ENCODE data around the gene SLC35E4. TPM values are rescaled to one million over a fixed set of nuclear protein-coding genes. Genes with fewer than 3 reads are reported as not detected.
"Not testable (repeated sequence)": the region's sequence is repeated elsewhere in the genome, so short reads cannot be mapped to it uniquely, and the experiment has no call there.

Gene SLC35E4
- total RNA-seq, 2 experiments from 2014 or later: 3.8 to 5.0 TPM

DNA sequence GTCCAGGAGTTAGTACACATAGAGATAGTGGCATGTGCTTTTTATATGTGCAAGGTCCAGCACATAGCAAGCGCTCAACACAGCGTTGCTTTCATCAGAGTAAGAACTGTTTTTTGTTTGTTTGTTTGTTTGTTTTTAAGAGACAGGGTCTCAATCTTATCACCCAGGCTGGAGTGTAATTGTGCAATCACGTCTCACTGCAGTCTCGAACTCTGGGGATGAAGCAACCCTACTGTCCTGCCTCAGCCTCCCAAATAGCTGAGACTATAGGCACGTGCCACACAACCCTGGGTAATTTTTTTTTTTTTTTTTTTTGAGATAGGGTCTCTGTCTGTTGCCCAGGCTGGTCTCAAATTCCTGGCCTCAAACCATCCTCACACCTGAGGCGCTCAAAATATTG, 17.8 kb upstream of the SLC35E4 start:
- CTCF ChIA-PET: no interaction called here
- ATAC-seq (no peak), DNase-seq (no peak)
- Mint-ChIP-seq H3K9me3 (ENCODE audit: low read depth) (no peaks in the 10 kb centered on the region), H3K4me1 (no peaks in the 10 kb centered on the region), H3K4me3 (no peak overlapping the region), H3K36me3 (no peaks in the 10 kb centered on the region), H3K27ac (no peak overlapping the region), H3K27me3 (no peaks in the 10 kb centered on the region)

DNA sequence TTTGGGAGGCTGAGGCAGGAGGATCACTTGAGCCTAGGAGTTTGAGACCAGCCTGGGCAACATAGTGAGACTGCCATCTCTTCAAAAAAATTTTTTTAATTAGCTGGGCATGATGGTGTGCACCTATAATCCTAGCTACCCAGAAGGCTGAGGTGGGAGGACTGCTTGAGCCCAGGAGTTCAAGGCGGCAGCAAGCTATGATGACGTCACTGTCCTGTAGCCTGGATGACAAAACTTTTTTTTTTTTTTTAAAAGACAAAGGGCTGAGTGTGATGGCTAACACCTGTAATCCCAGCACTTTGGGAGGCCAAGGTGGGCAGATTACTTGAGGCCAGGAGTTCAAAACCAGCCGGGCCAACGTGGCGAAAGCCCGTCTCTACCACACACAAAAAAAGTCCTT, 15.7 kb upstream of the SLC35E4 start:
- DNase-seq; H3K27ac Mint-ChIP-seq; H3K4me1 Mint-ChIP-seq; H3K36me3 Mint-ChIP-seq; H3K27me3 Mint-ChIP-seq; H3K9me3 Mint-ChIP-seq (ENCODE audit: low read depth); H3K4me3 Mint-ChIP-seq; ATAC-seq: not testable (repeated sequence)
- CTCF ChIA-PET: interaction anchor here (1.1 kb wide), 1 partner anchor 15 kb away, joined by 3 read pairs; the partner anchor contains the start of gene SLC35E4

DNA sequence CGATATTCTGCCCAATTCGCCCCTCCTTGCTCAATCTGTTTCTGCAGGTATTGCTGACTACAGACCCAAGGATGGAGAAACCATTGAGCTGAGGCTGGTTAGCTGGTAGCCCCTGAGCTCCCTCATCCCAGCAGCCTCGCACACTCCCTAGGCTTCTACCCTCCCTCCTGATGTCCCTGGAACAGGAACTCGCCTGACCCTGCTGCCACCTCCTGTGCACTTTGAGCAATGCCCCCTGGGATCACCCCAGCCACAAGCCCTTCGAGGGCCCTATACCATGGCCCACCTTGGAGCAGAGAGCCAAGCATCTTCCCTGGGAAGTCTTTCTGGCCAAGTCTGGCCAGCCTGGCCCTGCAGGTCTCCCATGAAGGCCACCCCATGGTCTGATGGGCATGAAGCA, 9.2 kb upstream of the SLC35E4 start:
- no peak overlapping the region for H3K4me3 Mint-ChIP-seq
- no peaks in the 10 kb centered on the region for H3K4me1 Mint-ChIP-seq
- no peak overlapping the region for H3K27ac Mint-ChIP-seq
- DNase-seq (no peak), ATAC-seq (no peak)
- CTCF ChIA-PET: no interaction called here
- H3K9me3 Mint-ChIP-seq (ENCODE audit: low read depth): no peaks in the 10 kb centered on the region
- H3K36me3 Mint-ChIP-seq: no peaks in the 10 kb centered on the region
- H3K27me3 Mint-ChIP-seq: no peaks in the 10 kb centered on the region

DNA sequence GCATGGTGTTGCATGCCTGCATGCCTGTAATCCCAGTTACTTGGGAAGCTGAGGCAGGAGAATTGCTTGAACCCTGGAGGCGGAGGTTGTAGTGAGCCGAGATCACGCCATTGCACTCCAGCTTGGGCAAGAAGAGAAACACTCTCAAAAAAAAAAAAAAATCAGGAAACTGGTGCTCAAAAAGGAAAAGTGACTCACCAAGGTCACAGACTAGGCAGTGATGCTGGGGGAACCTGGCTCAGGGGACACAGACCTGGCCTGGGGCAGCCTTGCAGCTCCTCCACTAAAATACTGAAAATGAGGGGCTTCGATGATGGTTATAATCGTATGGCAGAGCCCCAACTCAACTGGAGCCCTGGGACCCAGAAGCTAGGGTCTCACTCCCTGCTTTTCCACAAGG, 8.1 kb upstream of the SLC35E4 start:
- no peak for ATAC-seq
- Mint-ChIP-seq H3K4me1 (no peaks in the 10 kb centered on the region), H3K4me3 (no peak overlapping the region), H3K9me3 (ENCODE audit: low read depth) (no peaks in the 10 kb centered on the region), H3K36me3 (no peaks in the 10 kb centered on the region), H3K27ac (no peak overlapping the region), H3K27me3 (no peaks in the 10 kb centered on the region)
- no peak for DNase-seq
- CTCF ChIA-PET: interaction anchor here (1.0 kb wide), 1 partner anchor 128 kb away, joined by 7 read pairs; no protein-coding TSS in a partner anchor

DNA sequence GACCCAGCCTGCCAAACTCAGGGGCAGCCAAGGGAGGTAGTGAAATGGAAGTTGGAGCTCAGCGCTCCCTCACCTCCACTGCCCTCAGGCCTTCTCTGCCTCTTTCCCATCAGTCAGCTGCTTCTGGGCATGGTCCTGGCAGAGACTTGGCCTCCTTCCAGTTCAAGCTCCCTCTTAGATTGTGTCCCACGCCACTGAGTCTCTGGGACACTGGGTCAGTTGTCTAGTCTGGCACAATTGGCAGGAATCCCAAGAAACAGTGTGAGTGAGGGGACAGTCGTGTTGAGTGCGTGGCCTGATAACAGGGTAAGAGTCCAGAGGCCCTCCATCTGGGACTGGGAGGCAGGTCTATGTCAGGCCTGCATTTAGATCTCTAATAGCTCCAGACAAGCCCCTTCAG, 7.1 kb upstream of the SLC35E4 start:
- Mint-ChIP-seq H3K4me3 (no peak overlapping the region), H3K9me3 (ENCODE audit: low read depth) (no peaks in the 10 kb centered on the region), H3K4me1 (no peaks in the 10 kb centered on the region), H3K36me3 (no peaks in the 10 kb centered on the region), H3K27me3 (no peaks in the 10 kb centered on the region), H3K27ac (no peak overlapping the region)
- no peak for ATAC-seq
- DNase-seq: no peak
- CTCF ChIA-PET: interaction anchor here (1.7 kb wide), 1 partner anchor 115 kb away, joined by 4 read pairs; no protein-coding TSS in a partner anchor

DNA sequence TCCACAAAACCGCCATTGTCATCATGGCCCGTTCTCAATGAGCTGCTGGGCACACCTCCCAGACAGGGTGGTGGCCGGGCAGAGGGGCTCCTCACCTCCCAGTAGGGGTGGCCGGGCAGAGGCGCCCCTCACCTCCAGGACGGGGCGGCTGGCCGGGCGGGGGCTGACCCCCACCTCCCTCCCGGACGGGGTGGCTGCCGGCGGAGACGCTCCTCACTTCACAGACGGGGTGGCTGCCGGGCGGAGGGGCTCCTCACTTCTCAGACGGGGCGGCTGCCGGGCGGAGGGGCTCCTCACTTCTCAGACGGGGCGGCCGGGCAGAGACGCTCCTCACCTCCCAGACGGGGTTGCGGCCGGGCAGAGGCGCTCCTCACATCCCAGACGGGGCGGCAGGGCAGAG, 4.1 kb upstream of the SLC35E4 start:
- not testable (repeated sequence) for H3K27me3 Mint-ChIP-seq

DNA sequence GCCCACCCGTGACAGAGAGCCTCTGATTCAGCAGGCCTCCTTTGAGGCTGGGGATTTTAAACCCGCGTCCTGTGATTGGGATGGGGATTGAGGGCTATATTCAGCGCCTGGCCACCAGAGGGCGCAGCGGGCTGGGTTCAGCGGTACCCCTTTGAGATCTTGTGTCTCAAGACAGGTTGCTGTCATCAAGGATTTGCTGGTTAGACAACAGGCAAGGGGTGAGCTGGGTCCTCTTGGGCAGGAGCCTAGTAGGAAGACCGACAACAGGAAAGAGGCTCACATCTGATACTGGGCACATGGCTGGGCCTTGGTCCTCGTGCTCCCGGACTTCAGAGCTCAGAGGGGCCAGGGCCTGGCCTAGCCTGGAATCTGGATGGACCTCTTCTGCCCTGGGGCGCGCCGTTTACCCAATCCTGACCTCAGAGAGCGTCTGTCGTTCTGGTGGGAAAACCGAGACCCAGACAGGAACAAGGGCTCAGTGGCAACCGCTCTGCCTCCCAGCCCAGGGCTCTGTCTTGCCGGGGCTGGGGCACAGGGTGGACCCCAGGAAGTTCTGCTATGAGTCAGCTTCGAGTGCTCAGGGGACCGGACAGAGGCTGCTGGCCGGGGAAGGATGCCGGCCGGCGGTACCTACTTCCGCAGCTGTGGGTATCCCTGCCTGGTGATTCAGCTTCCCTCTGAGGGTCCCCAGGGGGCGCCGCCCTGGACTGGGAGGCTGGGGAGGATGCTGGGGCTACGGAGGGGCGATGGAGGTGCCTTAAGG, 929 bp upstream of the SLC35E4 start:
- ATAC-seq: peak; percentile 67
- Mint-ChIP-seq H3K27ac (peak overlapping the region; percentile 96), H3K4me1 (peaks cover 18% of the 10 kb centered on the region), H3K9me3 (ENCODE audit: low read depth) (no peaks in the 10 kb centered on the region), H3K27me3 (no peaks in the 10 kb centered on the region), H3K36me3 (peaks cover 10% of the 10 kb centered on the region), H3K4me3 (peak overlapping the region; percentile 72)
- DNase-seq: peak; percentile 93
- CTCF ChIA-PET: interaction anchor here (0.6 to 7.8 kb wide), 51 partner anchors 8 to 638 kb away, joined by 3 to 186 read pairs (median 4); partner anchors contain the start of genes DUSP18, OSBP2, PES1 and RNF215

More for the DNA sequence above, 4.1 kb upstream of the SLC35E4 start:
- H3K9me3 Mint-ChIP-seq (ENCODE audit: low read depth); ATAC-seq; CTCF ChIA-PET; H3K36me3 Mint-ChIP-seq; DNase-seq; H3K4me3 Mint-ChIP-seq; H3K27ac Mint-ChIP-seq: not testable (repeated sequence)
- H3K4me1 Mint-ChIP-seq: peaks cover 10% of the 10 kb centered on the region

DNA sequence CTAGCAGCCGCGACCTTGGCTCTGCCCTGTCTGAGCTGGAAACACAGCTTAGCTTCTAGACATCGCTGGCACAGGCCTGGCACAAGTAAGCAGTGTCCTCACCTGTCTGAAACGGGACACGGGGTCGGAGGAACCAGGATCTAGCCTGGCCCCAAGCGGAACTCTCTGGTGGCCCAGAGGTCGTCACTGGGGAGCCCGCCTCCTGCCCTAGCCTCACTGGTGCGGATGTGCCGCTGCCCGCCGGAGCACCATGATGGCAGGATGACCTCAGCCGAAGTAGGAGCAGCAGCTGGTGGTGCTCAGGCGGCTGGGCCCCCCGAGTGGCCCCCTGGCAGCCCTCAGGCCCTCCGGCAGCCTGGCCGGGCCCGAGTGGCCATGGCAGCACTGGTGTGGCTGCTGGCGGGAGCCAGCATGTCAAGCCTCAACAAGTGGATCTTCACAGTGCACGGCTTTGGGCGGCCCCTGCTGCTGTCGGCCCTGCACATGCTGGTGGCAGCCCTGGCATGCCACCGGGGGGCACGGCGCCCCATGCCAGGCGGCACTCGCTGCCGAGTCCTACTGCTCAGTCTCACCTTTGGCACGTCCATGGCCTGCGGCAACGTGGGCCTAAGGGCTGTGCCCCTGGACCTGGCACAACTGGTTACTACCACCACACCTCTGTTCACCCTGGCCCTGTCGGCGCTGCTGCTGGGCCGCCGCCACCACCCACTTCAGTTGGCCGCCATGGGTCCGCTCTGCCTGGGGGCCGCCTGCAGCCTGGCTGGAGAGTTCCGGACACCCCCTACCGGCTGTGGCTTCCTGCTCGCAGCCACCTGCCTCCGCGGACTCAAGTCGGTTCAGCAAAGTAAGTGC, 871 bp downstream of the SLC35E4 start:
- no peak for ATAC-seq
- CTCF ChIA-PET: interaction anchor here (0.9 to 7.8 kb wide), 14 partner anchors 12 to 446 kb away, joined by 3 to 186 read pairs (median 12); partner anchors contain the start of genes DUSP18 and OSBP2
- no peaks in the 10 kb centered on the region for H3K9me3 Mint-ChIP-seq (ENCODE audit: low read depth)
- peak overlapping the region; percentile 79 for H3K27ac Mint-ChIP-seq
- peak; percentile 51 for DNase-seq
- peaks cover 11% of the 10 kb centered on the region for H3K36me3 Mint-ChIP-seq
- H3K4me1 Mint-ChIP-seq: peaks cover 20% of the 10 kb centered on the region
- no peaks in the 10 kb centered on the region for H3K27me3 Mint-ChIP-seq
- peak overlapping the region; percentile 72 for H3K4me3 Mint-ChIP-seq

DNA sequence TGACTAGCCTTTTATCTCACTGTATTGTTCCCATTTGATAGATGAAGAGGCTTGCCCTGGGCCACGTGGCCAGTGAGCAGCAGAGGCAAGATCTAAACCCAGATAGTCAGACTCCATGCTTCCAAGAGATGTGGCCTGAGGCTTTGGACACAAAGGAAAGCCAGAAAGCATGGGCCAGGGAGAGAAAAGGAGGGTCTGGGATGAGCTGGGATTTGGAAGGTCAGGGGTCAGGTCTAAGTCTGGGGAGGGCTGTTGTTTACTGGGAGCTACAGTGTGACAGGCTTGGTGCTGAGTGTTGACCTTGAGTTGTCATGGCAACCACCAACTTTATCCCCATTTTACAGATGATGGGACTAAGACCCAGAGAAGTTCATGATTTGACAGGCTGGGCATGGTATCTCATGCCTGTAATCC, 2.1 kb downstream of the SLC35E4 start:
- Mint-ChIP-seq H3K27ac (no peak overlapping the region), H3K4me3 (peak overlapping the region; percentile 72), H3K27me3 (no peaks in the 10 kb centered on the region), H3K9me3 (ENCODE audit: low read depth) (no peaks in the 10 kb centered on the region), H3K36me3 (peaks cover 11% of the 10 kb centered on the region), H3K4me1 (peaks cover 22% of the 10 kb centered on the region)
- DNase-seq (no peak), ATAC-seq (no peak)
- CTCF ChIA-PET: interaction anchor here (7.8 kb wide), 1 partner anchor 118 kb away, joined by 186 read pairs; no protein-coding TSS in a partner anchor

DNA sequence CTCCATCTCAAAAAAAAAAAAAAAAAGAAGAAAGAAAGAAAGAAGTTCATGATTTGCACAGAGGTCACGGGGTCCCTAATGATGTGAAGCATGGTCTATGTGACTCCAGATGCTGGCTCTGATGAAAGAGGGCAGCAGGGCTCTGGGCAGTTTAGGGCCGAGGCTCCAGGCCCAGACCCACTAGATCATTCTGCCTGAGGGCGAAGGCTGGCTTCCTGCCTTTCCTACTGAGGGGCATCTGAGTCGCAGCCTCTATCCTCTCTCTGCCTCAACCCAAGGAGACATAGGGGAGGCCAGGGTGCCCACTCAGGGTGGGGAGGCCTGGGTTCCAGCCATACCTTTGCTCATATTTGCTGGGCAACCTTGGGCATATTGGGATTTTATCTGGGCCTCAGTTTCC, 4.8 kb downstream of the SLC35E4 start:
- Mint-ChIP-seq H3K4me3 (no peak overlapping the region), H3K27me3 (no peaks in the 10 kb centered on the region), H3K27ac (no peak overlapping the region), H3K4me1 (peaks cover 33% of the 10 kb centered on the region), H3K9me3 (ENCODE audit: low read depth) (no peaks in the 10 kb centered on the region), H3K36me3 (peaks cover 11% of the 10 kb centered on the region)
- CTCF ChIA-PET: interaction anchor here (0.7 to 1.6 kb wide), 2 partner anchors 9 to 298 kb away, joined by 3 to 5 read pairs; no protein-coding TSS in a partner anchor
- ATAC-seq: no peak
- no peak for DNase-seq

DNA sequence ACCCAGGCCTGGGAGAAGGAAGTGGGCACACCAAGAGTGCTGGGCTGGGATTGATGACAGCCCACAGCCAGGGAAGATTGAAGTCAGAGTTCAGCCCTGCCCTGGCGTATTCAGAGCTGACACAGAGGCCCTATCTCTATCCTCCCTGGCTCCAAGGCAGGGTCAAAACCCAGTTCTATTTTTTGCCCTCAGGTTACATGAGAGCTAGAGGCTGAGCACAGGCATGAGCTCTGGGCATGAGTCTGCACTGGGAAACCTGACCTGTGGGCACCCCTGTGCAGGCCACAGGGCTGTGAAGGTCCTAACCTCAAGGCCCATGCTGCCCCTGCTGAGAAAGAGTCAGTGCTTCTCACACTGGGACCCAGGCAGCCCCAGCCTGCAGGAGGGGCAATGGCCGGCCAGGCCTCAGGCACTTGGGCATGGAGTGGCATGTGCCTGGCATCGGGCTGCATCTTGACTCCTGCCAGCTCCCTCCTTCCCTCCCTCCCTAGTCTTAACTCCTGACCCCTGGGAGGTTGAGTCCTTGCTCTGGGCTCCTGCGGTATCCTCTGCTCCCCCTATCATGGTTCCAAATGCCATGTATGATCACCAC, 5.4 kb downstream of the SLC35E4 start:
- no peaks in the 10 kb centered on the region for H3K27me3 Mint-ChIP-seq
- H3K27ac Mint-ChIP-seq: peak overlapping the region; percentile 5
- H3K4me1 Mint-ChIP-seq: peaks cover 32% of the 10 kb centered on the region
- H3K36me3 Mint-ChIP-seq: peaks cover 11% of the 10 kb centered on the region
- H3K9me3 Mint-ChIP-seq (ENCODE audit: low read depth): no peaks in the 10 kb centered on the region
- DNase-seq (no peak), ATAC-seq (no peak)
- CTCF ChIA-PET: interaction anchor here (1.6 to 2.9 kb wide), 2 partner anchors 8 to 114 kb away, joined by 5 to 10 read pairs; no protein-coding TSS in a partner anchor
- H3K4me3 Mint-ChIP-seq: no peak overlapping the region

DNA sequence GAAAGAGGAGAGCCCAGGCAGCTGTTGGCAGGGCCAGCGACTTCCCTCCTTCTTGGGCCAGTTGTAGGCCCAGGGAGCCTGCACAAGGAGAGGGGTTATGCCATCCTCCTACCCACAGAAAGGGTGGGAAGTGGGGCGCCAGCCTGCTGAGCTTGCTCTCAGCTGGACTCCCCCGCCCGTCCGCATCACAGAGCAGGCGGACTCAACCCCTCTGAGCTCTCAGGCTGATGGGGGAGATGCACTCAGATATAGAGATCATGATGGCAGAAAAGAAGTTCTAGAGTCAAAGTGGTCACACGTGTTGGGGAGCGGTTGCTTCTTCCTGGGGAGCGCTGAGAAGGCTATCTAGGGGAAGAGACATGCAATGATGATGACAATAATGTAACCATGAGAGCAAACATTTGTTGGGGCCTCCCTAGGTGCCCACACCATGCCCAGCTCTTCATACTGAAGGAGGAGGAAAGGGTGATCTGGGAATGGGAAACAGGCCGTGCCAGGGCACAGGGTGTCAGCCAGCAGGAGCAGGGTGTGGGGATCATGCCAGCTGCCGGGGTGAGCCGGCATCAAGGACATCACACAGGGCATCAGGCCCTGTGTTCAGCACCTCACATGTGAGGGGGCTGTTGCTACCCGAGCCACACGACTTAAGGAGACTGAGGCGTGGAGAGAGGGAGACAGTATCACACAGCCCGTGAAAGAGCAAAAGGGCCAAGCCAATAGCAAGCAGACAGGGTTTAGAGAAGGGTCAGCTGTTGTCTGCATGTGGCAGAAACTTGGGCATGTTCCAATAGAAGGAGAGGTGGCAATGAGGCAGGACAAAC, 7.7 kb downstream of the SLC35E4 start:
- DNase-seq: no peak
- Mint-ChIP-seq H3K27ac (peak overlapping the region; percentile 45), H3K27me3 (no peaks in the 10 kb centered on the region), H3K9me3 (ENCODE audit: low read depth) (no peaks in the 10 kb centered on the region), H3K4me1 (peaks cover 24% of the 10 kb centered on the region), H3K36me3 (peaks cover 6% of the 10 kb centered on the region), H3K4me3 (no peak overlapping the region)
- no peak for ATAC-seq
- CTCF ChIA-PET: interaction anchor here (1.2 to 3.5 kb wide), 3 partner anchors 9 to 112 kb away, joined by 3 to 15 read pairs (median 10); no protein-coding TSS in a partner anchor

All from activated CD8-positive, alpha-beta memory T cell treated with anti-CD3 and anti-CD28 coated beads, Interleukin-2, amount 10 ng/mL, durations not matched to agents 7 days and 5 days (primary cell).